OCI-LY1 (cell line): Measurements from ENCODE around the gene FTO.

Experiments used
- CTCF ChIP-seq: fragments of 200-600 bp; sonication (generic), shearing (Covaris generic); IDR thresholded peaks from 2 replicates; pipeline ENCODE4 v1.5.1; 2017; ENCODE audit warnings: mild to moderate bottlenecking, antibody characterized with exemption, low read length, moderate library complexity, mixed read lengths
- EZH2 ChIP-seq: fragments of 200-600 bp; sonication (generic), shearing (Covaris generic); IDR thresholded peaks from 2 replicates; pipeline ENCODE4 v1.8.0; 2017; ENCODE audit warnings: borderline replicate concordance, mixed run types, mild to moderate bottlenecking, antibody characterized with exemption, low read length, moderate library complexity, mixed read lengths

- no peak for TF ChIP-seq CTCF
- TF ChIP-seq EZH2 = no peak
These were observed 114.0 kb downstream of the FTO start for GRCh38 chr16:53817812-53818550.
